Lower leg skin (tissue), 3 donors: ENCODE data around the gene MAD2L1.

Experiments used
- CTCF ChIP-seq, 3 donors: fragments of 450-650 bp; IDR thresholded peaks; one replicate each; pipeline ENCODE4 v1.5.1; 2016; ENCODE audit warnings: antibody characterized with exemption in 3 of 3, mild to moderate bottlenecking in 3 of 3, moderate library complexity in 2 of 3
- POLR2A ChIP-seq, 2 donors: fragments of 450-650 bp; IDR thresholded peaks; one replicate each; pipeline ENCODE4 v1.6.1; 2016 to 2017; ENCODE audit warnings: antibody characterized with exemption in 2 of 2, mild to moderate bottlenecking in 1 of 2, moderate library complexity in 1 of 2

GRCh38 chr4:120057416-120057815, 9.2 kb downstream of the MAD2L1 start:
- TF ChIP-seq CTCF (IDR thresholded peaks at IDR 0.05) (no peak), POLR2A (IDR thresholded peaks at IDR 0.05) (no peak)
